ENCODE measurements around the gene KLHL8. TPM values are rescaled to one million over a fixed set of nuclear protein-coding genes. Genes with fewer than 3 reads are reported as not detected.

The KLHL8 gene
- total RNA-seq, 1 experiment from 2014 or later: 9.9 TPM

DNA sequence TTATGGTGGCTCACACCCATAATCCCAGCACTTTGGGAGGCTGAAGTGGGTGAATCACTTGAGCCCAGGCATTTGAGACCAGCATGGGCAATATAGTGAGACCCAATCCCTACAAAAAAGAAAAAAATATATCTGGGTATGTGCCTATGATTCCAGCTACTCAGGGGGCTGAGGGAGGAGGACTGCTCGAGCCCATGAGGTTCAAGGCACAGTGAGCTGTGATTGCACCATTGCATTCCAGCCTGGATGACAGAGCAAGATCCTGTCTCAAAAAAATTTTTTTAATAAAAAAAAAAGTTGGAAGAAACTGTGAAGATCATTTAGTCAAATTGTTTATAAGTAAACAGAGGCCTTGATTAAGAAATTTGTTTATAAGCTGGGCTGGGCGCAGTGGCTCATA is 39.7 kb downstream of the KLHL8 start:
- TF ChIP-seq, protein P1, sequence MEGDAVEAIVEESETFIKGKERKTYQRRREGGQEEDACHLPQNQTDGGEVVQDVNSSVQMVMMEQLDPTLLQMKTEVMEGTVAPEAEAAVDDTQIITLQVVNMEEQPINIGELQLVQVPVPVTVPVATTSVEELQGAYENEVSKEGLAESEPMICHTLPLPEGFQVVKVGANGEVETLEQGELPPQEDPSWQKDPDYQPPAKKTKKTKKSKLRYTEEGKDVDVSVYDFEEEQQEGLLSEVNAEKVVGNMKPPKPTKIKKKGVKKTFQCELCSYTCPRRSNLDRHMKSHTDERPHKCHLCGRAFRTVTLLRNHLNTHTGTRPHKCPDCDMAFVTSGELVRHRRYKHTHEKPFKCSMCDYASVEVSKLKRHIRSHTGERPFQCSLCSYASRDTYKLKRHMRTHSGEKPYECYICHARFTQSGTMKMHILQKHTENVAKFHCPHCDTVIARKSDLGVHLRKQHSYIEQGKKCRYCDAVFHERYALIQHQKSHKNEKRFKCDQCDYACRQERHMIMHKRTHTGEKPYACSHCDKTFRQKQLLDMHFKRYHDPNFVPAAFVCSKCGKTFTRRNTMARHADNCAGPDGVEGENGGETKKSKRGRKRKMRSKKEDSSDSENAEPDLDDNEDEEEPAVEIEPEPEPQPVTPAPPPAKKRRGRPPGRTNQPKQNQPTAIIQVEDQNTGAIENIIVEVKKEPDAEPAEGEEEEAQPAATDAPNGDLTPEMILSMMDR (IDR thresholded peaks at IDR 0.05; ENCODE audit: unreplicated experiment): no peak
- no peak overlapping the region for H3K4me3 Mint-ChIP-seq (ENCODE audit: low read depth, unreplicated experiment)
- no peaks in the 10 kb centered on the region for H3K9me3 Mint-ChIP-seq (ENCODE audit: low read depth, unreplicated experiment)
- CTCF ChIA-PET: no interaction called here
- H3K36me3 Mint-ChIP-seq (ENCODE audit: insufficient read depth, unreplicated experiment): no peaks in the 10 kb centered on the region
- no peak overlapping the region for H3K27ac Mint-ChIP-seq (ENCODE audit: unreplicated experiment)
- no peaks in the 10 kb centered on the region for H3K4me1 Mint-ChIP-seq (ENCODE audit: low read depth, unreplicated experiment)
- intact Hi-C loops (cut with micrococcal nuclease; ENCODE audit: unreplicated experiment): no loop called here
- DNase-seq: no peak
- no TSS peak for BruUV-seq (replicated peaks)
- no peaks in the 10 kb centered on the region for H3K27me3 Mint-ChIP-seq (ENCODE audit: unreplicated experiment)

DNA sequence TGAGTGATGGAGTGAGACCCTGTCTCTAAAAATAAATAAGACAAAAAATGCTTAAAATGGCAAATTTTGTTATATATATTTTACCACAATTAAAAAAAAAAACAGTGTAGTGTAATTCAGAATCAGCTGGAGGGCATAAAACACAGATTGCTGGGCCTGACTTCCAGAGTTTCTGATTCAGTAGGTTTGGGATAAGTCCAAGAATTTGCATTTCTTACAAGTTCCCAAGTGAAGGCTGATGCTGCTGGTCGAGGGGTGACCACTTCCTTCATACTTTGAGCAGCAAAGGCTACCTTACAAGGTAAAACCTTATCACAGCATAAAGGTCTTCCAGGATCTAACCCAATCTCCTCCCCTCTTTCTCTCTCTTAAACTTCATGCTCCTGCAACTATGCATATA is 40.7 kb downstream of the KLHL8 start:
- Mint-ChIP-seq H3K4me1 (ENCODE audit: low read depth, unreplicated experiment) (no peaks in the 10 kb centered on the region), H3K4me3 (ENCODE audit: low read depth, unreplicated experiment) (no peak overlapping the region), H3K36me3 (ENCODE audit: insufficient read depth, unreplicated experiment) (no peaks in the 10 kb centered on the region), H3K9me3 (ENCODE audit: low read depth, unreplicated experiment) (no peaks in the 10 kb centered on the region), H3K27ac (ENCODE audit: unreplicated experiment) (no peak overlapping the region), H3K27me3 (ENCODE audit: unreplicated experiment) (no peaks in the 10 kb centered on the region)
- DNase-seq: no peak
- intact Hi-C loops (cut with micrococcal nuclease; ENCODE audit: unreplicated experiment): no loop called here
- CTCF ChIA-PET: no interaction called here
- BruUV-seq (replicated peaks): no TSS peak
- TF ChIP-seq, protein P1 (IDR thresholded peaks at IDR 0.05; ENCODE audit: unreplicated experiment): no peak

DNA sequence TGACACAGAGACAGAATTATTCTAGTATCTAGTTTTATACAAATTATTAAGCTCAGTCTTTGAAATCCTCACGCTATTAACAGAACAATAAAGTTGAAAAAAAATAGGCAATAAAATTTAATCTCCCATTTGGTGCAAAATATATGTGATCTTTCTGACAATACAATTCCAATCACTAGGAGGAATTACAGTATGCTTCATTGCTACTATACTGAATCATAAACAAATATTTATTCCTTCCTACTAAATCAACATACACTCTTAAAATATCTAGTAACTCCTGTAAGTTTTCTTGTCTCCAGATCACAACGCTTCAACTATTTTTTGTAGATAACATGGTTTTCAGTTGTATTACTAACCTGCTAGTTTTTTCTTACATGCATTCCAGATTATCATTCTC is 45.7 kb downstream of the KLHL8 start:
- H3K4me1 Mint-ChIP-seq (ENCODE audit: low read depth, unreplicated experiment): no peaks in the 10 kb centered on the region
- TF ChIP-seq, protein P1 (IDR thresholded peaks at IDR 0.05; ENCODE audit: unreplicated experiment): no peak
- H3K36me3 Mint-ChIP-seq (ENCODE audit: insufficient read depth, unreplicated experiment): no peaks in the 10 kb centered on the region
- intact Hi-C loops (cut with micrococcal nuclease; ENCODE audit: unreplicated experiment): no loop called here
- DNase-seq: no peak
- no peaks in the 10 kb centered on the region for H3K27me3 Mint-ChIP-seq (ENCODE audit: unreplicated experiment)
- no peak overlapping the region for H3K4me3 Mint-ChIP-seq (ENCODE audit: low read depth, unreplicated experiment)
- no peak overlapping the region for H3K27ac Mint-ChIP-seq (ENCODE audit: unreplicated experiment)
- CTCF ChIA-PET: no interaction called here
- no TSS peak for BruUV-seq (replicated peaks)
- no peaks in the 10 kb centered on the region for H3K9me3 Mint-ChIP-seq (ENCODE audit: low read depth, unreplicated experiment)

DNA sequence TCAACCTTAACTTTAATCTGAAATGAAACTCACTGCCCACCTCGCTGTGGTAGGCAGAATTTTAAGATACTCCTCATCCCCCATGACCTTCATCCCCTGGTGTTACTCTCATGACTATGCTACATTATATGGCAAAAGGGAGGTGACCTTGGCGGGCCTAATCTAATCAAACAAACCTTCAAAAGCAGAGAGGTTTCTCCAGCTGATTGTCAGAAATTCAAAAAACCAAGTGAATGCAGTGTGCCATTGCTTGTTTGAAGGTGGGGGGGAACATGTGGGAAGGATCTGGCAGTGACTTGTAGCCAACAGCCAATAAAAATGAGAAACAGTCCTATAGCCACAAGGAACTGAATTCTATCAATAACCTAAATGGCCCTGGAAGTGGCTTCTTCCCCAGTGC is 48.5 kb downstream of the KLHL8 start:
- CTCF ChIA-PET: no interaction called here
- TF ChIP-seq, protein P1 (IDR thresholded peaks at IDR 0.05; ENCODE audit: unreplicated experiment): no peak
- BruUV-seq (replicated peaks): no TSS peak
- intact Hi-C loops (cut with micrococcal nuclease; ENCODE audit: unreplicated experiment): no loop called here
- DNase-seq: no peak
- H3K36me3 Mint-ChIP-seq (ENCODE audit: insufficient read depth, unreplicated experiment): no peaks in the 10 kb centered on the region
- no peaks in the 10 kb centered on the region for H3K27me3 Mint-ChIP-seq (ENCODE audit: unreplicated experiment)
- no peak overlapping the region for H3K27ac Mint-ChIP-seq (ENCODE audit: unreplicated experiment)
- no peak overlapping the region for H3K4me3 Mint-ChIP-seq (ENCODE audit: low read depth, unreplicated experiment)
- H3K4me1 Mint-ChIP-seq (ENCODE audit: low read depth, unreplicated experiment): no peaks in the 10 kb centered on the region
- no peaks in the 10 kb centered on the region for H3K9me3 Mint-ChIP-seq (ENCODE audit: low read depth, unreplicated experiment)

Measured in Calu3 (cell line).